GM21447 (cell line): ENCODE results near the gene LHFPL3.
"Not testable (repeated sequence)": the region's sequence is repeated elsewhere in the genome, so short reads cannot be mapped to it uniquely, and the experiment has no call there.

ENCODE experiments used
- ATAC-seq: cut with Tn5 transposase; IDR thresholded peaks from one replicate; pipeline ENCODE4 v1.9.1; 2021; ENCODE audit not compliant: unreplicated experiment

The LHFPL3 gene

GRCh38 chr7:104661575-104661974 lies 333.2 kb downstream of the LHFPL3 start:
- no peak for ATAC-seq

GRCh38 chr7:104664648-104665047 lies 336.2 kb downstream of the LHFPL3 start:
- no peak for ATAC-seq

- ATAC-seq: no peak
Observed at GRCh38 chr7:104677587-104677986, 349.2 kb downstream of the LHFPL3 start.

GRCh38 chr7:104679085-104679484 lies 350.7 kb downstream of the LHFPL3 start:
- ATAC-seq: no peak

GRCh38 chr7:104686286-104686685 lies 357.9 kb downstream of the LHFPL3 start:
- ATAC-seq: no peak

GRCh38 chr7:104694710-104695109 lies 366.3 kb downstream of the LHFPL3 start:
- ATAC-seq: no peak

- no peak for ATAC-seq
Observed at GRCh38 chr7:104695563-104695962, 367.2 kb downstream of the LHFPL3 start.

GRCh38 chr7:104700336-104700735 lies 371.9 kb downstream of the LHFPL3 start:
- ATAC-seq: no peak

GRCh38 chr7:104721027-104721426 lies 392.6 kb downstream of the LHFPL3 start:
- ATAC-seq: not testable (repeated sequence)

- ATAC-seq: no peak
Observed at GRCh38 chr7:104723001-104723400, 394.6 kb downstream of the LHFPL3 start.

GRCh38 chr7:104758504-104758903 lies 430.1 kb downstream of the LHFPL3 start:
- ATAC-seq: no peak

GRCh38 chr7:104761892-104762291 lies 433.5 kb downstream of the LHFPL3 start:
- ATAC-seq: no peak

- ATAC-seq: no peak
Observed at GRCh38 chr7:104767113-104767512, 438.7 kb downstream of the LHFPL3 start.

- no peak for ATAC-seq
Observed at GRCh38 chr7:104767826-104768536, 439.6 kb downstream of the LHFPL3 start.

- ATAC-seq: no peak
Observed at GRCh38 chr7:104772405-104773345, 444.3 kb downstream of the LHFPL3 start.

GRCh38 chr7:104773796-104774195 lies 445.4 kb downstream of the LHFPL3 start:
- no peak for ATAC-seq

GRCh38 chr7:104775531-104775930 lies 447.1 kb downstream of the LHFPL3 start:
- no peak for ATAC-seq

GRCh38 chr7:104777301-104777800 lies 448.9 kb downstream of the LHFPL3 start:
- no peak for ATAC-seq

- ATAC-seq: no peak
Observed at GRCh38 chr7:104779888-104780287, 451.5 kb downstream of the LHFPL3 start.

GRCh38 chr7:104784686-104785085 lies 456.3 kb downstream of the LHFPL3 start:
- no peak for ATAC-seq

- no peak for ATAC-seq
Observed at GRCh38 chr7:104789780-104790179, 461.4 kb downstream of the LHFPL3 start.

- no peak for ATAC-seq
Observed at GRCh38 chr7:104790440-104790839, 462.0 kb downstream of the LHFPL3 start.
